ENCODE results near the gene NRXN3.

The NRXN3 gene

GRCh38 chr14:78683206-78683605, 513.0 kb downstream of the NRXN3 start:
- TF ChIP-seq CTCF (IDR thresholded peaks at IDR 0.05; ENCODE audit: low read depth, low read length, missing control alignments) = no peak
- H3K4me3 ChIP-seq (replicated peaks; ENCODE audit: low read depth, low read length) = no peak overlapping the region
- no peak for DNase-seq (ENCODE audit: extremely low read depth, low read depth)

- no peak for TF ChIP-seq CTCF (IDR thresholded peaks at IDR 0.05; ENCODE audit: low read depth, low read length, missing control alignments)
- no peak overlapping the region for H3K4me3 ChIP-seq (replicated peaks; ENCODE audit: low read depth, low read length)
- DNase-seq (ENCODE audit: extremely low read depth, low read depth) = no peak
Observed at GRCh38 chr14:78683981-78684380, 513.8 kb downstream of the NRXN3 start.

- no peak overlapping the region for H3K4me3 ChIP-seq (replicated peaks; ENCODE audit: low read depth, low read length)
- no peak for DNase-seq (ENCODE audit: extremely low read depth, low read depth)
- TF ChIP-seq CTCF (IDR thresholded peaks at IDR 0.05; ENCODE audit: low read depth, low read length, missing control alignments) = no peak
Observed at GRCh38 chr14:78688503-78688902, 518.3 kb downstream of the NRXN3 start.

- no peak overlapping the region for H3K4me3 ChIP-seq (replicated peaks; ENCODE audit: low read depth, low read length)
- no peak for TF ChIP-seq CTCF (IDR thresholded peaks at IDR 0.05; ENCODE audit: low read depth, low read length, missing control alignments)
- no peak for DNase-seq (ENCODE audit: extremely low read depth, low read depth)
Observed at GRCh38 chr14:78690836-78691235, 520.7 kb downstream of the NRXN3 start.

GRCh38 chr14:78697341-78697740, 527.2 kb downstream of the NRXN3 start:
- TF ChIP-seq CTCF (IDR thresholded peaks at IDR 0.05; ENCODE audit: low read depth, low read length, missing control alignments) = peak; percentile 21
- no peak overlapping the region for H3K4me3 ChIP-seq (replicated peaks; ENCODE audit: low read depth, low read length)
- DNase-seq (ENCODE audit: extremely low read depth, low read depth) = peak; percentile 0

GRCh38 chr14:78698991-78699390, 528.8 kb downstream of the NRXN3 start:
- no peak for TF ChIP-seq CTCF (IDR thresholded peaks at IDR 0.05; ENCODE audit: low read depth, low read length, missing control alignments)
- DNase-seq (ENCODE audit: extremely low read depth, low read depth) = no peak
- H3K4me3 ChIP-seq (replicated peaks; ENCODE audit: low read depth, low read length) = no peak overlapping the region

- no peak for DNase-seq (ENCODE audit: extremely low read depth, low read depth)
- TF ChIP-seq CTCF (IDR thresholded peaks at IDR 0.05; ENCODE audit: low read depth, low read length, missing control alignments) = no peak
- no peak overlapping the region for H3K4me3 ChIP-seq (replicated peaks; ENCODE audit: low read depth, low read length)
Observed at GRCh38 chr14:78700236-78700635, 530.1 kb downstream of the NRXN3 start.

Measured in HFF-Myc (cell line).